IMR-90 (cell line): Measurements from ENCODE around the gene FAM43B. TPM values are rescaled to one million over a fixed set of nuclear protein-coding genes. Genes with fewer than 3 reads are reported as not detected.

Experiments
- ATAC-seq: fragments of 200-7000 bp; cut with Tn5 transposase; 2 replicates; pipeline ENCODE4 v1.9.1; 2020; ENCODE audit warnings: low read depth, mild to moderate bottlenecking, moderate library complexity
- BruUV-seq: library from RNA; stranded (reverse); fragments of 400-500 nt; replicated peaks from 2 replicates; lab custom pipeline; 2021; lab: Mats Ljungman, UMichigan
- CTCF ChIA-PET: fragments of 300-600 bp; formaldehyde crosslinking; extraction: SDS; loops from one replicate; lab custom pipeline; 2021; ENCODE audit warnings: antibody characterized with exemption; lab: Yijun Ruan, JAX
- POLR2A ChIA-PET: fragments of 300-600 bp; sonication (Branson Sonifier 250); formaldehyde crosslinking; loops from one replicate; lab custom pipeline; 2022; ENCODE audit warnings: antibody characterized with exemption; ENCODE audit not compliant: unreplicated experiment; lab: Charles Lee
- DNase-seq: peaks from one replicate; pipeline ENCODE4 v3.0.0; 2013
- H2AFZ ChIP-seq: replicated peaks from 2 replicates; pipeline ENCODE3; 2013; ENCODE audit warnings: low read length, mild to moderate bottlenecking; ENCODE audit not compliant: poor library complexity
- H2AK5ac ChIP-seq: 2 replicates; pipeline ENCODE4 v1.6.1; 2013; ENCODE audit warnings: low read depth, low read length, inconsistent platforms
- H2AK9ac ChIP-seq: replicated peaks from 2 replicates; pipeline ENCODE3; 2013; ENCODE audit warnings: mild to moderate bottlenecking, low read depth, low read length, moderate library complexity; ENCODE audit not compliant: poor library complexity
- H2BK120ac ChIP-seq: 2 replicates; pipeline ENCODE4 v1.6.1; 2013; ENCODE audit warnings: low read depth, low read length, inconsistent platforms
- H2BK15ac ChIP-seq: 3 replicates; pipeline ENCODE4 v1.6.1; 2013; ENCODE audit warnings: low read depth, low read length, inconsistent platforms
- H2BK20ac ChIP-seq: 2 replicates; pipeline ENCODE4 v1.6.1; 2013; ENCODE audit warnings: low read depth, mild to moderate bottlenecking, inconsistent platforms, low read length, moderate library complexity
- H2BK5ac ChIP-seq: 2 replicates; pipeline ENCODE4 v1.6.1; 2013; ENCODE audit warnings: mild to moderate bottlenecking, low read depth, low read length, inconsistent platforms; ENCODE audit not compliant: poor library complexity, severe bottlenecking
- H3K14ac ChIP-seq: replicated peaks from 2 replicates; pipeline ENCODE4 v1.6.1; 2013; ENCODE audit warnings: low read depth, low read length, inconsistent platforms
- H3K18ac ChIP-seq: 2 replicates; pipeline ENCODE4 v1.6.1; 2013; ENCODE audit warnings: low read depth, low read length, control low read depth
- H3K23ac ChIP-seq: 2 replicates; pipeline ENCODE4 v1.6.1; 2013; ENCODE audit warnings: low read depth, low read length, inconsistent platforms
- H3K27ac ChIP-seq: 2 replicates; pipeline ENCODE4 v1.5.1; 2013; ENCODE audit warnings: mild to moderate bottlenecking, control low read depth, low read length; ENCODE audit not compliant: insufficient read depth
- H3K27me3 ChIP-seq: 2 replicates; pipeline ENCODE4 v1.6.1; 2013; ENCODE audit warnings: low read length; ENCODE audit not compliant: control insufficient read depth, insufficient read depth
- H3K36me3 ChIP-seq: 2 replicates; pipeline ENCODE4 v1.6.1; 2013; ENCODE audit warnings: low read length, mixed read lengths; ENCODE audit not compliant: control insufficient read depth, insufficient read depth
- H3K4ac ChIP-seq: 2 replicates; pipeline ENCODE4 v1.6.1; 2013; ENCODE audit warnings: low read depth, low read length, inconsistent platforms
- H3K4me1 ChIP-seq: 2 replicates; pipeline ENCODE4 v1.6.1; 2013; ENCODE audit warnings: low read length, mixed read lengths; ENCODE audit not compliant: control insufficient read depth, insufficient read depth
- H3K4me2 ChIP-seq: 2 replicates; pipeline ENCODE4 v1.6.1; 2013; ENCODE audit warnings: low read depth, mild to moderate bottlenecking, control low read depth, low read length, moderate library complexity
- H3K4me3 ChIP-seq: 2 replicates; pipeline ENCODE4 v1.5.1; 2013; ENCODE audit warnings: low read depth, mild to moderate bottlenecking, control low read depth, low read length, moderate library complexity; ENCODE audit not compliant: insufficient read depth
- H3K56ac ChIP-seq: 2 replicates; pipeline ENCODE4 v1.6.1; 2013; ENCODE audit warnings: low read length, inconsistent platforms; ENCODE audit not compliant: insufficient read depth; ENCODE audit errors: extremely low read depth
- H3K79me1 ChIP-seq, 2 experiments: 2 replicates each; pipeline ENCODE4 v1.6.1; 2013; ENCODE audit warnings: low read length in 2 of 2, inconsistent platforms in 1 of 2, low read depth in 1 of 2
- H3K9ac ChIP-seq: 2 replicates; pipeline ENCODE4 v1.6.1; 2013; ENCODE audit warnings: low read depth, low read length, control low read depth
- H3K9me1 ChIP-seq: 2 replicates; pipeline ENCODE4 v1.6.1; 2013; ENCODE audit warnings: low read length, inconsistent platforms; ENCODE audit not compliant: insufficient read depth
- H3K9me3 ChIP-seq: 2 replicates; pipeline ENCODE4 v1.6.1; 2013; ENCODE audit warnings: low read length; ENCODE audit not compliant: control insufficient read depth, insufficient read depth
- H4K20me1 ChIP-seq: 2 replicates; pipeline ENCODE4 v1.6.1; 2013; ENCODE audit warnings: low read length, inconsistent platforms; ENCODE audit not compliant: insufficient read depth
- H4K5ac ChIP-seq: 2 replicates; pipeline ENCODE4 v1.6.1; 2013; ENCODE audit warnings: mild to moderate bottlenecking, low read depth, low read length, control low read depth
- H4K8ac ChIP-seq, 2 experiments: 2 replicates each; pipeline ENCODE4 v1.6.1; 2013; ENCODE audit warnings: low read depth in 2 of 2, low read length in 2 of 2, control low read depth in 1 of 2, inconsistent platforms in 1 of 2
- H4K91ac ChIP-seq: 2 replicates; pipeline ENCODE4 v1.6.1; 2013; ENCODE audit warnings: low read depth, low read length, inconsistent platforms; ENCODE audit not compliant: insufficient read depth
- CEBPB ChIP-seq: IDR thresholded peaks from 2 replicates; pipeline ENCODE4 v1.6.1; 2012; ENCODE audit warnings: low read depth, low read length, improper control_type of control experiment
- RCOR1 ChIP-seq: IDR thresholded peaks from 2 replicates; pipeline ENCODE4 v1.6.1; 2012; ENCODE audit warnings: mild to moderate bottlenecking, low read length, improper control_type of control experiment; ENCODE audit not compliant: insufficient replicate concordance
- WGBS, 2 experiments: methylation state at CpG; one replicate each; pipeline versions ENCODE4 v1.1.5 to v1.1.7; 2013; ENCODE audit warnings: missing lambda C conversion rate in 2 of 2; ENCODE audit not compliant: insufficient read length in 1 of 2; ENCODE audit errors: extremely low coverage in 2 of 2; 5-methylcytosine and 5-hydroxymethylcytosine counted together
- dilution Hi-C: fragments of 300-500 bp; cut with HindIII; formaldehyde crosslinking; loops from one replicate; pipeline ENCODE4 v1.14.3; 2018; ENCODE audit warnings: low sequenced_read_pairs; ENCODE audit not compliant: unreplicated experiment
- in situ Hi-C: fragments of 300-500 bp; cut with MboI; formaldehyde crosslinking; loops from 3 replicates; pipeline ENCODE4 v1.14.3; 2019; ENCODE audit warnings: low sequenced_read_pairs, inconsistent platforms, mixed read lengths
- intact Hi-C: fragments of 100-400 bp; cut with micrococcal nuclease; formaldehyde crosslinking; loops from 2 replicates; pipeline ENCODE4 v1.10.0; 2022
- polyA plus RNA-seq, 3 experiments: library from polyadenylated mRNA; depleted of rRNA; stranded (reverse); fragments of >200 nt; gene quantifications; 2 replicates each; pipeline ENCODE4 v1.2.3, GENCODE V29; 2012; ENCODE audit warnings: low replicate concordance in 1 of 3
- total RNA-seq: library from RNA; depleted of rRNA; stranded (reverse); fragments of >200 nt; gene quantifications from 2 replicates; pipeline ENCODE4 v1.2.3, GENCODE V29; 2012

FAM43B gene
- total and polyA plus RNA-seq, 2 of the 4 experiments (the other 2 are of a cell fraction) = 0.05 TPM; not detected in 1

- Histone ChIP-seq H2BK20ac (peak overlapping the region; percentile 96), H3K36me3 (no peaks in the 10 kb centered on the region), H2AFZ (peak overlapping the region; percentile 50), H3K23ac (peak overlapping the region; percentile 90; the same call in 1 of the 2 replicates), H4K20me1 (no peaks in the 10 kb centered on the region), H2AK5ac (peak overlapping the region; percentile 95), H2BK15ac (peak overlapping the region; percentile 90; the same call in 2 of the 3 replicates), H4K91ac (peak overlapping the region; percentile 94), H3K27me3 (no peaks in the 10 kb centered on the region), H4K5ac (peak overlapping the region; percentile 80; the same call in 1 of the 2 replicates), H3K79me1 (no peaks in the 10 kb centered on the region), H3K56ac (peak overlapping the region; percentile 7; the same call in 1 of the 2 replicates), H4K8ac (peak overlapping the region; percentile 61 to 89), H3K4ac (peak overlapping the region; percentile 92), H3K4me3 (no peak overlapping the region), H2AK9ac (peak overlapping the region; percentile 96), H3K27ac (peak overlapping the region; percentile 18; the same call in 1 of the 2 replicates), H2BK5ac (peak overlapping the region; percentile 98), H3K14ac (peak overlapping the region; percentile 92), H3K9ac (no peak overlapping the region), H3K18ac (peak overlapping the region; percentile 73; the same call in 1 of the 2 replicates), H3K9me3 (no peaks in the 10 kb centered on the region), H3K4me1 (peaks cover 22% of the 10 kb centered on the region), H2BK120ac (peak overlapping the region; percentile 96), H3K4me2 (no peak overlapping the region), H3K9me1 (peaks cover 26% of the 10 kb centered on the region)
- intact Hi-C loops (no loop called here), in situ Hi-C loops (no loop called here), dilution Hi-C loops (no loop called here)
- TF ChIP-seq RCOR1 = no peak
- peak; percentile 52; the same call in 1 of the 2 replicates for TF ChIP-seq CEBPB
- DNase-seq (peak; percentile 12), ATAC-seq (no peak)
- POLR2A ChIA-PET = no interaction called here
- CTCF ChIA-PET = no interaction called here
- no TSS peak for BruUV-seq
- WGBS, 2 experiments = no CpG with 5 or more reads among the region's 4 CpGs
Observed at GRCh38 chr1:20602851-20603450, 50.6 kb downstream of the FAM43B start.
